ENCODE data around the gene RTN4IP1.

Gene RTN4IP1, protein sequence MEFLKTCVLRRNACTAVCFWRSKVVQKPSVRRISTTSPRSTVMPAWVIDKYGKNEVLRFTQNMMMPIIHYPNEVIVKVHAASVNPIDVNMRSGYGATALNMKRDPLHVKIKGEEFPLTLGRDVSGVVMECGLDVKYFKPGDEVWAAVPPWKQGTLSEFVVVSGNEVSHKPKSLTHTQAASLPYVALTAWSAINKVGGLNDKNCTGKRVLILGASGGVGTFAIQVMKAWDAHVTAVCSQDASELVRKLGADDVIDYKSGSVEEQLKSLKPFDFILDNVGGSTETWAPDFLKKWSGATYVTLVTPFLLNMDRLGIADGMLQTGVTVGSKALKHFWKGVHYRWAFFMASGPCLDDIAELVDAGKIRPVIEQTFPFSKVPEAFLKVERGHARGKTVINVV

DNA sequence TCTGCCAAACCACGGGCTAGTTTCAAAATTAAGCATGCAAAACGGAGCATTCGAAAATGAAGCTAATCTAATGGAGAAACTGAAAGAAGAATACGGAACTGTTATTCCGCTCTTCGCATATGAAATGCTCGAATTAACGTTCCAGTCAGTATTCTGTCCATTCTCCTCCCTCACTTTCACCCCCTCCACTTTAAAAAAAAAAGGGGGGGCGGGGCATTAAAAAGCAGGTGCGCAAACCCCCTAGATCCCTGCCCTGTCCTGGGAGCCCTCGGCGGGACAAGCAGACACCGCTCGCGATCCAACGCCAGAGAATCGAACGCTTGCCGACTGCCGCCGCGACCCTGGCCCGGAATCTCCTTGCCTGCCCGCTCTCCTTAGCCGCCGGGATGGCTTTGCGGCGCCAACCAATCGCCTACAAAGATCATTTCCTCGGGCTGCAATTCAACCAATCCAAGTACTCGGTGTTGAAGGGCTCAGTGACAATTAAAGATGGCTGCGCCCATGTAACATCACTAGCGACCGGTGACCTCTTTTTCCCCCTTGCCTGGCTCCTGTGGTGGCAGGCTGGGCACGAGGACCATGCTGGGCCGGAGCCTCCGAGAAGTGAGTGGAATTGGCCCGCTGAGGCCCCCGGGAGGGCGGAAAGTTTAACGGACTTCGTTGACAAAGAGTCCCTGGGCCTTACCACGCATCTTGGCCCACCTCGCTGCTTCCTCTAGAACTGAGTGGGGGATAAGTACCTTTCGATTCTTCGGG, at the start of gene RTN4IP1, which contains the start of gene QRSL1:
TSS of gene RTN4IP1 (minus strand) at position 396 of the 756 bp plus-strand sequence. CDS start 477 bp downstream, outside the sequence.
TSS of gene QRSL1 (plus strand) at position 476 of the 756 bp plus-strand sequence. CDS start at position 580, 104 bp downstream.
- H3K4me3 ChIP-seq (ENCODE audit: low read depth, low read length), result peak within 1 kb of the TSS; percentile 96
- peak; percentile 89 for DNase-seq
- peak within 1 kb of the TSS; percentile 78 for H3K27ac ChIP-seq
- H3K9me3 ChIP-seq (ENCODE audit: severe bottlenecking), result no peaks in the 10 kb centered on the region
- H3K27me3 ChIP-seq (ENCODE audit: insufficient read depth, low read depth, severe bottlenecking), result no peaks in the 10 kb centered on the region
- TF ChIP-seq, protein P1, sequence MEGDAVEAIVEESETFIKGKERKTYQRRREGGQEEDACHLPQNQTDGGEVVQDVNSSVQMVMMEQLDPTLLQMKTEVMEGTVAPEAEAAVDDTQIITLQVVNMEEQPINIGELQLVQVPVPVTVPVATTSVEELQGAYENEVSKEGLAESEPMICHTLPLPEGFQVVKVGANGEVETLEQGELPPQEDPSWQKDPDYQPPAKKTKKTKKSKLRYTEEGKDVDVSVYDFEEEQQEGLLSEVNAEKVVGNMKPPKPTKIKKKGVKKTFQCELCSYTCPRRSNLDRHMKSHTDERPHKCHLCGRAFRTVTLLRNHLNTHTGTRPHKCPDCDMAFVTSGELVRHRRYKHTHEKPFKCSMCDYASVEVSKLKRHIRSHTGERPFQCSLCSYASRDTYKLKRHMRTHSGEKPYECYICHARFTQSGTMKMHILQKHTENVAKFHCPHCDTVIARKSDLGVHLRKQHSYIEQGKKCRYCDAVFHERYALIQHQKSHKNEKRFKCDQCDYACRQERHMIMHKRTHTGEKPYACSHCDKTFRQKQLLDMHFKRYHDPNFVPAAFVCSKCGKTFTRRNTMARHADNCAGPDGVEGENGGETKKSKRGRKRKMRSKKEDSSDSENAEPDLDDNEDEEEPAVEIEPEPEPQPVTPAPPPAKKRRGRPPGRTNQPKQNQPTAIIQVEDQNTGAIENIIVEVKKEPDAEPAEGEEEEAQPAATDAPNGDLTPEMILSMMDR (IDR thresholded peaks at IDR 0.05; ENCODE audit: low read depth, low read length), result no peak
- no peaks in the 10 kb centered on the region; the same call in 1 of the 2 replicates for H3K36me3 ChIP-seq

DNA sequence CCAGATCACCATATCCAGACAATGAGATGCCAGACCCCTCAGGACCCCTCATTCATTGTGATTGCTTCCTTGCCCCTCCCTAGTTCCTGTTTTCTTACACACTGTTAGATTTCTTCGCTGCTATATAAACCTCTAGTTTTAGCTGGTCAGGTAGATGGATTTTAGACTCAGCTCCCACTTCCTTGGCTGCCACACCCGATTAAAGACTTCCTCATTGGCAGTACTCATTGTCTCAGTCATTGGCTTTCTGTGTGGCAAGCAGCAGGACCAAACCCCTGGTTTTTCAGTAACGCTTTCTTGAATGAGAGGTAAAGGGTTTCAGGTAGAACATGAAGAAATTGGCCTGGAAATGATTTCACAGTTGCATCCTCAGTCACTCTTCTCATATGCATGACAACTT, 48.0 kb upstream of the RTN4IP1 start:
- DNase-seq, result no peak
- no peaks in the 10 kb centered on the region for H3K27me3 ChIP-seq (ENCODE audit: insufficient read depth, low read depth, severe bottlenecking)
- no peaks in the 10 kb centered on the region for H3K9me3 ChIP-seq (ENCODE audit: severe bottlenecking)
- TF ChIP-seq, protein P1 (IDR thresholded peaks at IDR 0.05; ENCODE audit: low read depth, low read length), result no peak
- H3K4me3 ChIP-seq (ENCODE audit: low read depth, low read length), result no peak overlapping the region
- no peaks in the 10 kb centered on the region for H3K36me3 ChIP-seq
- no peak overlapping the region for H3K27ac ChIP-seq

DNA sequence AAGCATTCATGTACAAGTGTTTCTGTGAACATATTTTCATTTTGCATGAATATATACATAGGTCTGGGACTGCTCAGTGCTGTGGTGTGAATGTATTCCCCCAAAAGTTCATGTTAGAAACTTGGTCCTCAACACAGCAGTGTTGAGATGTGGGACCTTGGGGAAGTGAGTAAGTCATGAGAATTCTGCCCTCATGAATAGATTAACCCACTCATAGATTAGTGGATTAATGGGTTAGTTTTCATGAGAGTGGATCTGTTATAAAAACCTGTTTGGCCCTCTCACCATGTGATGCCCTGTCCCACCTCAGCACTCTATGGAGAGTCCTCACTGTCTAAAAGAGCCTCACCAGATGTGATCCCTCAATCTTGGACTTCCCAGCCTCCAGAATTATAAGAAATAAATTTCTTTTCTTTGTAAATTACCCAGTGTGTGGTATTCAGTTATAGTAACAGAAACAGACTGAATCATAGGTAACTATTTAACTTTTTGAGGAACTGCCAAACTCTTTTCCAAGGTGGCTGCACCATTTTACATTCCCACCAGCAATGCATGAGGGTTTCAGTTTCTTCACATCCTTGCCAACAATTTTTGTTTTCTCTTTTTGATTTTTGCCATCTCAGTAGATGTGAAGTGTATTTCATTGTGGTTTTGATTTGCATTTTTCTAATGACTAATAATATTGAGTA, 45.4 kb upstream of the RTN4IP1 start:
- Histone ChIP-seq H3K27ac (no peak overlapping the region), H3K36me3 (no peaks in the 10 kb centered on the region), H3K9me3 (ENCODE audit: severe bottlenecking) (no peaks in the 10 kb centered on the region), H3K27me3 (ENCODE audit: insufficient read depth, low read depth, severe bottlenecking) (no peaks in the 10 kb centered on the region), H3K4me3 (ENCODE audit: low read depth, low read length) (no peak overlapping the region)
- TF ChIP-seq, protein P1 (IDR thresholded peaks at IDR 0.05; ENCODE audit: low read depth, low read length), result no peak
- no peak for DNase-seq

DNA sequence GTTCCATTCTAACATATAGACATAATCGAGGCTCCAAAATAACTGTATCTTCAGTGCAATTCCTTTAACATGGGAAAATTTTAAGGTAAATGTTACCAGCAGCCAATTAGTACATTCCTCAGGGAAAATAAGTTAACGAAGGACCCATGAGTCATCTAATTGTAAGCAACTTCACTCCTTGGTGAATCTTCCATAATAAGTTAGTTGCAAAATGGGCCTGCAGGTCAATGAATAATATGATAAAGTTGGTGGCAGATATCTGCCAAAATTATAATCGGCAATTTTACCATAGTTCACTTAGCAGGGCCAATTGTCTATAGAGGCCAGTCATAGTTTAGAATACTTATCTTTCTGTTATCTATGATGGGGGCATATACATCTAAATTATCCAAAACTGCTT, 42.4 kb upstream of the RTN4IP1 start:
- Histone ChIP-seq H3K9me3 (ENCODE audit: severe bottlenecking) (no peaks in the 10 kb centered on the region), H3K27ac (no peak overlapping the region), H3K36me3 (no peaks in the 10 kb centered on the region), H3K27me3 (ENCODE audit: insufficient read depth, low read depth, severe bottlenecking) (no peaks in the 10 kb centered on the region), H3K4me3 (ENCODE audit: low read depth, low read length) (no peak overlapping the region)
- no peak for DNase-seq
- TF ChIP-seq, protein P1 (IDR thresholded peaks at IDR 0.05; ENCODE audit: low read depth, low read length), result no peak

DNA sequence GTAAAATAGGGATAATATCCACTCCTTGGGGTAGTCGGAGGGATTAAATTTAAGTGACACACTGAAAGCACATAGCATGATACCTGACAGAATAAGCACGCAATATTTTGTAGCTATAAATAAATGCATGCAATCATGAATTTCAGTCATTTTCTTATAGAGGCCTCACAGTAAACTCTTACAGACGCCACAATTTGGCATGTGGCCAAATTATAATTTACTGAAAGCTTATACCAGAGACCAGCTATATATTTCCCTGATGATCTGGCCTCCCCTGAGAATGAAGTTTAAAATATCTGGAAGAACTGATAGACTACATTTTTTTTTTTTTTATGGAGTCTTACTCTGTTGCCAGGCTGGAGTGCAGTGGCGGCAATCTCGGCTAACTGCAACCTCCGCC, 40.9 kb upstream of the RTN4IP1 start:
- Histone ChIP-seq H3K4me3 (ENCODE audit: low read depth, low read length) (no peak overlapping the region), H3K36me3 (peaks cover 7% of the 10 kb centered on the region), H3K27ac (no peak overlapping the region), H3K27me3 (ENCODE audit: insufficient read depth, low read depth, severe bottlenecking) (no peaks in the 10 kb centered on the region), H3K9me3 (ENCODE audit: severe bottlenecking) (no peaks in the 10 kb centered on the region)
- TF ChIP-seq, protein P1 (IDR thresholded peaks at IDR 0.05; ENCODE audit: low read depth, low read length), result no peak
- no peak for DNase-seq
